ENCODE data around the gene NTRK3.

Gene NTRK3

GRCh38 chr15:88288661-88289060 is 32.1 kb upstream of the NTRK3 start:
- no peak for DNase-seq (ENCODE audit: low spot score)
- TF ChIP-seq CTCF (IDR thresholded peaks at IDR 0.05; ENCODE audit: extremely low read depth, missing control alignments), result no peak

GRCh38 chr15:88288206-88288605 is 31.7 kb upstream of the NTRK3 start:
- no peak for DNase-seq (ENCODE audit: low spot score)

GRCh38 chr15:88284318-88284998 is 27.9 kb upstream of the NTRK3 start:
- no peak for DNase-seq (ENCODE audit: low spot score)
- TF ChIP-seq CTCF (IDR thresholded peaks at IDR 0.05; ENCODE audit: extremely low read depth, missing control alignments), result no peak

More at GRCh38 chr15:88288206-88288605, 31.7 kb upstream of the NTRK3 start:
- TF ChIP-seq CTCF (IDR thresholded peaks at IDR 0.05; ENCODE audit: extremely low read depth, missing control alignments), result no peak

- DNase-seq (ENCODE audit: low spot score), result no peak
- no peak for TF ChIP-seq CTCF (IDR thresholded peaks at IDR 0.05; ENCODE audit: extremely low read depth, missing control alignments)
Measured at GRCh38 chr15:88282614-88283013, 26.1 kb upstream of the NTRK3 start.

- TF ChIP-seq CTCF (IDR thresholded peaks at IDR 0.05; ENCODE audit: extremely low read depth, missing control alignments), result no peak
- DNase-seq (ENCODE audit: low spot score), result no peak
Measured at GRCh38 chr15:88276821-88277410, 20.4 kb upstream of the NTRK3 start.

GRCh38 chr15:88275804-88276203 is 19.3 kb upstream of the NTRK3 start:
- TF ChIP-seq CTCF (IDR thresholded peaks at IDR 0.05; ENCODE audit: extremely low read depth, missing control alignments), result no peak
- no peak for DNase-seq (ENCODE audit: low spot score)

- peak; percentile 94 for TF ChIP-seq CTCF (IDR thresholded peaks at IDR 0.05; ENCODE audit: extremely low read depth, missing control alignments)
- peak; percentile 82 for DNase-seq (ENCODE audit: low spot score)
Measured at GRCh38 chr15:88274553-88275460, 18.3 kb upstream of the NTRK3 start.
